Measurements from ENCODE around the gene SLC22A1. TPM values are rescaled to one million over a fixed set of nuclear protein-coding genes. Genes with fewer than 3 reads are reported as not detected.
A peak's percentile ranks its signal among the peaks of the same experiment; 100 is the strongest.

Gene SLC22A1
- total RNA-seq, 1 donor from 2014 or later, result 2.0 TPM

- no peak for TF ChIP-seq CTCF (IDR thresholded peaks at IDR 0.05; ENCODE audit: unreplicated experiment)
- H3K9me3 Mint-ChIP-seq, result peaks cover 6% of the 10 kb centered on the region
- no peak overlapping the region for H3K27ac Mint-ChIP-seq
- H3K4me3 Mint-ChIP-seq, result no peak overlapping the region
- no peak for DNase-seq (ENCODE audit: low spot score in 2 of 2, unreplicated experiment in 2 of 2)
- H3K36me3 Mint-ChIP-seq, result peaks cover 59% of the 10 kb centered on the region
- H3K4me1 Mint-ChIP-seq, result no peaks in the 10 kb centered on the region
- no peaks in the 10 kb centered on the region for H3K27me3 Mint-ChIP-seq (ENCODE audit: low read depth)
Measured at GRCh38 chr6:160084198-160084776, 37.3 kb upstream of the SLC22A1 start.

GRCh38 chr6:160085226-160085625, 36.4 kb upstream of the SLC22A1 start:
- Mint-ChIP-seq H3K4me1 (no peaks in the 10 kb centered on the region), H3K9me3 (peaks cover 6% of the 10 kb centered on the region), H3K27me3 (ENCODE audit: low read depth) (no peaks in the 10 kb centered on the region), H3K4me3 (no peak overlapping the region), H3K36me3 (peaks cover 52% of the 10 kb centered on the region), H3K27ac (no peak overlapping the region)
- DNase-seq (ENCODE audit: low spot score in 2 of 2, unreplicated experiment in 2 of 2), result no peak
- TF ChIP-seq CTCF (IDR thresholded peaks at IDR 0.05; ENCODE audit: unreplicated experiment), result no peak

GRCh38 chr6:160085713-160086505, 35.7 kb upstream of the SLC22A1 start:
- H3K4me1 Mint-ChIP-seq, result no peaks in the 10 kb centered on the region
- TF ChIP-seq CTCF (IDR thresholded peaks at IDR 0.05; ENCODE audit: unreplicated experiment), result no peak
- H3K4me3 Mint-ChIP-seq, result no peak overlapping the region
- H3K27ac Mint-ChIP-seq, result no peak overlapping the region
- H3K9me3 Mint-ChIP-seq, result peaks cover 3% of the 10 kb centered on the region
- no peaks in the 10 kb centered on the region for H3K27me3 Mint-ChIP-seq (ENCODE audit: low read depth)
- DNase-seq (ENCODE audit: low spot score in 2 of 2, unreplicated experiment in 2 of 2), result no peak
- peaks cover 48% of the 10 kb centered on the region for H3K36me3 Mint-ChIP-seq

GRCh38 chr6:160086754-160087153, 34.9 kb upstream of the SLC22A1 start:
- Mint-ChIP-seq H3K4me3 (no peak overlapping the region), H3K36me3 (peaks cover 40% of the 10 kb centered on the region), H3K27ac (no peak overlapping the region), H3K4me1 (no peaks in the 10 kb centered on the region), H3K9me3 (no peaks in the 10 kb centered on the region), H3K27me3 (ENCODE audit: low read depth) (no peaks in the 10 kb centered on the region)
- TF ChIP-seq CTCF (IDR thresholded peaks at IDR 0.05; ENCODE audit: unreplicated experiment), result no peak
- no peak for DNase-seq (ENCODE audit: low spot score in 2 of 2, unreplicated experiment in 2 of 2)

GRCh38 chr6:160088069-160088783, 33.4 kb upstream of the SLC22A1 start:
- Mint-ChIP-seq H3K4me3 (no peak overlapping the region), H3K36me3 (peaks cover 33% of the 10 kb centered on the region), H3K4me1 (no peaks in the 10 kb centered on the region), H3K9me3 (no peaks in the 10 kb centered on the region), H3K27ac (peak overlapping the region; percentile 9), H3K27me3 (ENCODE audit: low read depth) (no peaks in the 10 kb centered on the region)
- peak in 1 of 2 experiments; percentile 54 for DNase-seq (ENCODE audit: low spot score in 2 of 2, unreplicated experiment in 2 of 2)
- peak; percentile 40 for TF ChIP-seq CTCF (IDR thresholded peaks at IDR 0.05; ENCODE audit: unreplicated experiment)
